ENCODE measurements around the gene CTPS2.
"Not testable (repeated sequence)": the region's sequence is repeated elsewhere in the genome, so short reads cannot be mapped to it uniquely, and the experiment has no call there.

CTPS2 gene

GRCh38 chrX:16580004-16580797, 132.3 kb downstream of the CTPS2 start:
- H3K9me3 ChIP-seq (ENCODE audit: insufficient read depth, low read depth, low read length), result peaks cover 15% of the 10 kb centered on the region; the same call in 1 of the 2 replicates
- H3K36me3 ChIP-seq (ENCODE audit: insufficient read depth, low read depth, low read length), result peaks cover 29% of the 10 kb centered on the region
- H3K9ac ChIP-seq (ENCODE audit: low read depth, low read length), result peak overlapping the region; percentile 85
- H3K4me3 ChIP-seq (ENCODE audit: low read length), result peak overlapping the region; percentile 69
- H3K27ac ChIP-seq (ENCODE audit: low read length), result peak overlapping the region; percentile 61
- H3K27me3 ChIP-seq (ENCODE audit: insufficient read depth, low read length), result not testable (repeated sequence)
- H3K4me1 ChIP-seq (ENCODE audit: insufficient read depth, low read length), result peaks cover 19% of the 10 kb centered on the region; the same call in 1 of the 2 replicates

GRCh38 chrX:16579517-16579916, 133.0 kb downstream of the CTPS2 start:
- peaks cover 29% of the 10 kb centered on the region for H3K36me3 ChIP-seq (ENCODE audit: insufficient read depth, low read depth, low read length)
- H3K9ac ChIP-seq (ENCODE audit: low read depth, low read length), result peak overlapping the region; percentile 85
- H3K4me3 ChIP-seq (ENCODE audit: low read length), result peak overlapping the region; percentile 69
- no peaks in the 10 kb centered on the region for H3K27me3 ChIP-seq (ENCODE audit: insufficient read depth, low read length)
- H3K27ac ChIP-seq (ENCODE audit: low read length), result peak overlapping the region; percentile 61
- H3K9me3 ChIP-seq (ENCODE audit: insufficient read depth, low read depth, low read length), result peaks cover 15% of the 10 kb centered on the region; the same call in 1 of the 2 replicates
- peaks cover 19% of the 10 kb centered on the region; the same call in 1 of the 2 replicates for H3K4me1 ChIP-seq (ENCODE audit: insufficient read depth, low read length)

- Histone ChIP-seq H3K36me3 (ENCODE audit: insufficient read depth, low read depth, low read length) (peaks cover 22% of the 10 kb centered on the region), H3K9me3 (ENCODE audit: insufficient read depth, low read depth, low read length) (peaks cover 15% of the 10 kb centered on the region; the same call in 1 of the 2 replicates), H3K4me1 (ENCODE audit: insufficient read depth, low read length) (peaks cover 19% of the 10 kb centered on the region; the same call in 1 of the 2 replicates), H3K4me3 (ENCODE audit: low read length) (peak overlapping the region; percentile 69), H3K9ac (ENCODE audit: low read depth, low read length) (peak overlapping the region; percentile 85), H3K27ac (ENCODE audit: low read length) (peak overlapping the region; percentile 54), H3K27me3 (ENCODE audit: insufficient read depth, low read length) (no peaks in the 10 kb centered on the region)
These were observed 134.3 kb downstream of the CTPS2 start for GRCh38 chrX:16578218-16578617.

- Histone ChIP-seq H3K27ac (ENCODE audit: low read length) (peak overlapping the region; percentile 54), H3K4me3 (ENCODE audit: low read length) (peak overlapping the region; percentile 69), H3K36me3 (ENCODE audit: insufficient read depth, low read depth, low read length) (peaks cover 16% of the 10 kb centered on the region), H3K9ac (ENCODE audit: low read depth, low read length) (peak overlapping the region; percentile 85), H3K4me1 (ENCODE audit: insufficient read depth, low read length) (peaks cover 19% of the 10 kb centered on the region; the same call in 1 of the 2 replicates), H3K27me3 (ENCODE audit: insufficient read depth, low read length) (no peaks in the 10 kb centered on the region), H3K9me3 (ENCODE audit: insufficient read depth, low read depth, low read length) (peaks cover 15% of the 10 kb centered on the region; the same call in 1 of the 2 replicates)
These were observed 134.9 kb downstream of the CTPS2 start for GRCh38 chrX:16577483-16578029.

GRCh38 chrX:16575388-16575787, 137.1 kb downstream of the CTPS2 start:
- H3K9ac ChIP-seq (ENCODE audit: low read depth, low read length); H3K27ac ChIP-seq (ENCODE audit: low read length); H3K27me3 ChIP-seq (ENCODE audit: insufficient read depth, low read length); H3K4me3 ChIP-seq (ENCODE audit: low read length); H3K9me3 ChIP-seq (ENCODE audit: insufficient read depth, low read depth, low read length); H3K36me3 ChIP-seq (ENCODE audit: insufficient read depth, low read depth, low read length): not testable (repeated sequence)
- H3K4me1 ChIP-seq (ENCODE audit: insufficient read depth, low read length), result peaks cover 19% of the 10 kb centered on the region; the same call in 1 of the 2 replicates

- Histone ChIP-seq H3K27ac (ENCODE audit: low read length) (no peak overlapping the region), H3K9me3 (ENCODE audit: insufficient read depth, low read depth, low read length) (no peaks in the 10 kb centered on the region), H3K36me3 (ENCODE audit: insufficient read depth, low read depth, low read length) (no peaks in the 10 kb centered on the region), H3K4me3 (ENCODE audit: low read length) (no peak overlapping the region), H3K27me3 (ENCODE audit: insufficient read depth, low read length) (no peaks in the 10 kb centered on the region), H3K4me1 (ENCODE audit: insufficient read depth, low read length) (peaks cover 10% of the 10 kb centered on the region; the same call in 1 of the 2 replicates), H3K9ac (ENCODE audit: low read depth, low read length) (no peak overlapping the region)
These were observed 138.7 kb downstream of the CTPS2 start for GRCh38 chrX:16573781-16574180.

- no peak overlapping the region for H3K4me3 ChIP-seq (ENCODE audit: low read length)
- H3K27ac ChIP-seq (ENCODE audit: low read length), result no peak overlapping the region
- H3K9ac ChIP-seq (ENCODE audit: low read depth, low read length), result no peak overlapping the region
- H3K36me3 ChIP-seq (ENCODE audit: insufficient read depth, low read depth, low read length), result no peaks in the 10 kb centered on the region
- H3K9me3 ChIP-seq (ENCODE audit: insufficient read depth, low read depth, low read length), result no peaks in the 10 kb centered on the region
- no peaks in the 10 kb centered on the region for H3K27me3 ChIP-seq (ENCODE audit: insufficient read depth, low read length)
- H3K4me1 ChIP-seq (ENCODE audit: insufficient read depth, low read length), result no peaks in the 10 kb centered on the region
These were observed 144.8 kb downstream of the CTPS2 start for GRCh38 chrX:16567681-16568080.

- Histone ChIP-seq H3K27ac (ENCODE audit: low read length) (no peak overlapping the region), H3K4me3 (ENCODE audit: low read length) (no peak overlapping the region), H3K4me1 (ENCODE audit: insufficient read depth, low read length) (no peaks in the 10 kb centered on the region)
These were observed 145.9 kb downstream of the CTPS2 start for GRCh38 chrX:16566571-16566970.

GRCh38 chrX:16560173-16560572, 152.3 kb downstream of the CTPS2 start:
- no peak overlapping the region for H3K9ac ChIP-seq (ENCODE audit: low read depth, low read length)
- H3K27ac ChIP-seq (ENCODE audit: low read length), result no peak overlapping the region
- no peaks in the 10 kb centered on the region for H3K27me3 ChIP-seq (ENCODE audit: insufficient read depth, low read length)
- H3K9me3 ChIP-seq (ENCODE audit: insufficient read depth, low read depth, low read length), result 0 out of 2 replicates have a peak, but pooled peaks cover 7% of the 10 kb centered on the region
- no peaks in the 10 kb centered on the region for H3K4me1 ChIP-seq (ENCODE audit: insufficient read depth, low read length)
- no peaks in the 10 kb centered on the region for H3K36me3 ChIP-seq (ENCODE audit: insufficient read depth, low read depth, low read length)
- H3K4me3 ChIP-seq (ENCODE audit: low read length), result no peak overlapping the region

More at GRCh38 chrX:16566571-16566970, 145.9 kb downstream of the CTPS2 start:
- Histone ChIP-seq H3K36me3 (ENCODE audit: insufficient read depth, low read depth, low read length) (no peaks in the 10 kb centered on the region), H3K9ac (ENCODE audit: low read depth, low read length) (no peak overlapping the region), H3K27me3 (ENCODE audit: insufficient read depth, low read length) (no peaks in the 10 kb centered on the region), H3K9me3 (ENCODE audit: insufficient read depth, low read depth, low read length) (no peaks in the 10 kb centered on the region)

- H3K36me3 ChIP-seq (ENCODE audit: insufficient read depth, low read depth, low read length), result no peaks in the 10 kb centered on the region
- H3K4me3 ChIP-seq (ENCODE audit: low read length), result no peak overlapping the region
- no peaks in the 10 kb centered on the region for H3K4me1 ChIP-seq (ENCODE audit: insufficient read depth, low read length)
- H3K9ac ChIP-seq (ENCODE audit: low read depth, low read length), result no peak overlapping the region
- 0 out of 2 replicates have a peak, but pooled peaks cover 7% of the 10 kb centered on the region for H3K9me3 ChIP-seq (ENCODE audit: insufficient read depth, low read depth, low read length)
- H3K27ac ChIP-seq (ENCODE audit: low read length), result no peak overlapping the region
- no peaks in the 10 kb centered on the region for H3K27me3 ChIP-seq (ENCODE audit: insufficient read depth, low read length)
These were observed 153.3 kb downstream of the CTPS2 start for GRCh38 chrX:16559206-16559619.

- H3K27ac ChIP-seq (ENCODE audit: low read length), result no peak overlapping the region
- H3K9me3 ChIP-seq (ENCODE audit: insufficient read depth, low read depth, low read length), result 0 out of 2 replicates have a peak, but pooled peaks cover 7% of the 10 kb centered on the region
- H3K27me3 ChIP-seq (ENCODE audit: insufficient read depth, low read length), result no peaks in the 10 kb centered on the region
- no peaks in the 10 kb centered on the region for H3K36me3 ChIP-seq (ENCODE audit: insufficient read depth, low read depth, low read length)
- H3K4me3 ChIP-seq (ENCODE audit: low read length), result no peak overlapping the region
- no peak overlapping the region for H3K9ac ChIP-seq (ENCODE audit: low read depth, low read length)
- no peaks in the 10 kb centered on the region for H3K4me1 ChIP-seq (ENCODE audit: insufficient read depth, low read length)
These were observed 154.0 kb downstream of the CTPS2 start for GRCh38 chrX:16558489-16558888.

GRCh38 chrX:16552546-16552945, 159.9 kb downstream of the CTPS2 start:
- H3K9me3 ChIP-seq (ENCODE audit: insufficient read depth, low read depth, low read length), result 0 out of 2 replicates have a peak, but pooled peaks cover 7% of the 10 kb centered on the region
- no peak overlapping the region for H3K9ac ChIP-seq (ENCODE audit: low read depth, low read length)
- no peak overlapping the region for H3K4me3 ChIP-seq (ENCODE audit: low read length)
- H3K4me1 ChIP-seq (ENCODE audit: insufficient read depth, low read length), result no peaks in the 10 kb centered on the region
- no peak overlapping the region for H3K27ac ChIP-seq (ENCODE audit: low read length)
- H3K27me3 ChIP-seq (ENCODE audit: insufficient read depth, low read length), result no peaks in the 10 kb centered on the region
- H3K36me3 ChIP-seq (ENCODE audit: insufficient read depth, low read depth, low read length), result no peaks in the 10 kb centered on the region
